GM13977 (cell line): ENCODE measurements around the gene C6orf163.

ENCODE experiments used
- DNase-seq: peaks from one replicate; pipeline ENCODE4 v3.0.0; 2012; ENCODE audit warnings: low spot score
- CTCF ChIP-seq: IDR thresholded peaks from 2 replicates; pipeline ENCODE4 v1.5.1; 2012; ENCODE audit warnings: mild to moderate bottlenecking, control low read depth; ENCODE audit not compliant: insufficient read depth; ENCODE audit errors: extremely low read depth, missing control alignments
- in situ Hi-C: fragments of 300-500 bp; cut with MboI; formaldehyde crosslinking; loops from one replicate; pipeline ENCODE4 v1.12.0; 2022; ENCODE audit warnings: low sequenced_read_pairs, low pct_unique_long_range_greater_than_20kb, mixed read lengths, inconsistent platforms; ENCODE audit not compliant: unreplicated experiment

The C6orf163 gene

GRCh38 chr6:87391334-87391733 is 46.7 kb downstream of the C6orf163 start:
- peak; percentile 38 for DNase-seq
- TF ChIP-seq CTCF: peak; percentile 75
- in situ Hi-C loops: no loop called here

DNA sequence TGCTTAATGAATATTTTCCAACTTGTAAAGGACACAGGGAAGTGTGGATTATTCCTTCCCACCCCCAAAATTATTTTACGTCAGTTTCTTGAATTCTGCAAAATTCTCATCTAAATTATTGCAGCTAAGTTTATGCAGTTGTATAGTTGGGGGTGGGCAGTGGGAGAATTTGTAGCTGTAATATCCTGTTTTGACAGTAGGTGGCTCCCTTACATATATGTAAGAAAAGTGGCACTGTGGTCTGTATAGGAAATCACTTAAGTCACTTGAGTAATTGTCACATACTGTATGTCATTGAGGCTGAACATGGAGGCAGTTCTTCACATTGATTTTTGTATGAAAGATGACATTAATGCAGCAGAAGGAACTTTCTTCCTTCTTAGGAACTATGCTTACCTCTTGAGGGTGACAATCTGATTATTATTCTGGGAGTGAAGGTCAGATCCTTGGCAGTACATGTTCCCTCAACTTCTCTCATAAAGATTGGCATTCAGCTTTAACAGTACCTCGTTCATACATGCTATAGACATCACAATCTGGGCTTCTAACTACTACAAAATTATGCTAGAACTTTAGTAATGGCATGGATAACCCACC is 48.5 kb downstream of the C6orf163 start:
- in situ Hi-C loops: no loop called here
- DNase-seq: peak; percentile 44
- peak; percentile 70 for TF ChIP-seq CTCF

- no peak for TF ChIP-seq CTCF
- no peak for DNase-seq
- in situ Hi-C loops: no loop called here
These were observed 50.8 kb downstream of the C6orf163 start for GRCh38 chr6:87395431-87395830.

DNA sequence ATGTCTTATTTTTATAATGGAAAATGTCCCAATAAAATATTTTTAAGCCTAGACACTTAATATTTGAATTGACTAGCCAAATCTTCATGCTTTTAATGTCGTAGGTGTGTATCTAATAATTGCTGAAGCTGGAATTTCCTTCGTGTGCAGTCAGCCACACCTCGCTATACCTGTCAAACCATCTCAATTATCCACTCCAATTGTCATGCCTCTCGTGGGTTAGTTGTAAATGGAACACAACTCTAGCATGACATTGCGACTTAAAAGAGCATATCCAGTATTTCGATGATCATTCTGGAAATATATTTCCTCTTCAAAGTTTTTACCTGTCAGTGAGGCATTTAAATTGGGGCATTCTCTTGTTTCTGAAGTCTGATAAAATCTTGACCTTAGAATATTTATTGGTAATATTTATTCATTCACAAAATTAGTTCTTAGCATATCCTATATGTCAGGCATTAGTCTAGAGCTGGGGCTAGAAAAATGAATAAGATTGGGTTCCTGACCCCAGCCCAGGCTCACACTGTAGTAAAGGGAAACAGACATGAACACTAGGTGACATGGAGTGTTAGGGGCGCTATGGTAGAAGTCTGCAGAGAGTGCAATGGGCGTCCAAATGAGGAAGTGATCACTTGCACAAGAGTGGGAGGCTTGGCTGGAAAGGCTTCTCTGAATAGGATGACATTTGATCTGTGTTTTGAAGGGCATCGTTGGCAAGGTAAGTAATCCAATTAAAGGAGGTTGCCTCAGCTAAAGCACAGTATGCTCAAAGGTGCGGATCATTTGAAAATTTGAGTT is 52.2 kb downstream of the C6orf163 start:
- TF ChIP-seq CTCF: peak; percentile 26
- in situ Hi-C loops: no loop called here
- DNase-seq: peak; percentile 32

- in situ Hi-C loops: no loop called here
- no peak for TF ChIP-seq CTCF
- no peak for DNase-seq
These were observed 53.0 kb downstream of the C6orf163 start for GRCh38 chr6:87397656-87398055.

DNA sequence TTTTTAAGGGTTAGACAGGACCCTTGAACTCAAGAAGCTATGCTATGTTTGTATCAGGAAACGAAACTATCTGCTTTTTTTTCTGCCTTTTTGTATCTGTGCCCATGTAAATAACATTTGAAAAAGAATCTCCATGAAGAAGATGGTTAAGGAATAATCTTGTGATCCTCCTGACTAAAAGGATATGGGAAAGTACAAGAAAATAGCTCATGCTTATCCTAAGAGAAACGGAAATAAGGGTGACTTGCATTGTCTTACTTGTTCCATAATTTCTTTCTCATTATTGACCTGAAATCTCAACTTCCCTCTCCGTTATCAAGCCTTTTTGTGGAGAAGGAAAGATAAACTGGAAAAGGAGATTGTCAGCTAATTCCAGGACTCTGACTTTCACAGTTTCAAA is 57.2 kb downstream of the C6orf163 start:
- DNase-seq: no peak
- TF ChIP-seq CTCF: no peak

More for the DNA sequence above, 57.2 kb downstream of the C6orf163 start:
- in situ Hi-C loops: no loop called here
